A549 treated with AZD9567 at 1 μM for 4 hours (cell line): ENCODE data around the gene CASP3. TPM values are rescaled to one million over a fixed set of nuclear protein-coding genes. Genes with fewer than 3 reads are reported as not detected.

Experiments
- total RNA-seq: library from RNA; stranded (reverse); fragments of 200-300 nt; extraction: Qiagen RNA extraction; gene quantifications from 5 replicates; pipeline ENCODE4 v1.2.3, GENCODE V29; 2022; ENCODE audit not compliant: insufficient read depth

Gene CASP3
- 22.1 to 26.7 TPM (median 23.5 TPM) in 5 replicates for total RNA-seq

DNA sequence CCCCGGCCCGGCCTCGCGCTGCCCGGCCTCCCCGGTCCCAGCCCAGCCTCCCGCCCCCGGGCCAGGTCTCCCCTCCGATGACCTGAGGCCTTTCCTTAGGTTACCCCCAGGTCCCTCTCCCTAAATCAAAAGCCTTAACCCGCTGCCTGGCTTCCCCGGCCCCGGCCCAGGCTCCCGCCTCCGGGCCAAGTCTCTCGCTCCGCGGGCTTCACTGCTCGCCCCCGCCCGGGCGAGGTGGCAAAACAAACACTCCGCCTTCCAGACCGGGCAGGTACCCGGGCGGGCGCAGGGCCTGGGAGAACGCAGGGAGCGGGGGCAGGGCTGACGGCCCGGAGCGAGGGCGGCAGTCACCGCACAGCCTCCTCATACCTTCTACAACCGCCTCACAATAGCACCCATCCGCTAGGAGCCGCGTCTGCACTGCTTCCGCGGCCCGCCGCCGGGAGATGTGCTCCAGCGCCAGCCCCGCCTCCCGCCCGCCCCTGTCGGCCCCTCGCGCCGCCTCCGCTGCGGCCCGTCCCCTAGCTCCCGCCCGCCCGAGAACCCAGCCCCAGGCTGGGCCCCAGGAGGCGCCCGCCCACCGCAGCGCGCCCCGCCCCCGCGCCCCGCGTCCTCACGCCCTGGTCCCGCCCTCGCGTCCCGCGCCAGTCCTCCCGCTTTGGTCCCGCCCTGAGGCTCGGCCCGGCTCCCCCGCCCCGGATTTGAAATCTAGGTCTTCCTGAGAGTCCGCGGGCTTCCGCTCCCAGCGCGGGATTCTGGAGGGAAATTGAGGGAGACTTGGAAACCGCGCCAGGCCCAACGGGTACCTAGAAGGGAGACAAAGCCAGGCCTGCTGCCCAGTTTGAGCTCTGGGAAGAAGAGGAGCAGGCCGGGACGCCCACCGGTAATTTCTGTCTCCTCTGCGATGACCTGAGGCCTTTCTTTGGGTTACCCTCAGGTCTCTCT lies at the start of gene CASP3, which contains the start of gene PRIMPOL:
CASP3 (minus strand) TSS at position 422 of the 945 bp plus-strand sequence. CDS start 10,994 bp downstream, outside the sequence.
PRIMPOL (plus strand) TSS at position 713 of the 945 bp plus-strand sequence. CDS start 7,403 bp downstream, outside the sequence.

Other genes with a start within 250 kb of the CASP3 start
- 6.5 to 20.1 TPM (median 7.6 TPM) in 5 replicates for gene IRF2, start 174.9 kb downstream of the CASP3 start, total RNA-seq
- 5.3 to 6.8 TPM (median 6.3 TPM) in 5 replicates for gene PRIMPOL, start 291 bp upstream of the CASP3 start, total RNA-seq
- gene CENPU, start 84.6 kb upstream of the CASP3 start, total RNA-seq = 23.2 to 25.5 TPM (median 24.8 TPM) in 5 replicates
- 28.3 to 34.3 TPM (median 30.6 TPM) in 5 replicates for gene ACSL1, start 176.5 kb upstream of the CASP3 start, total RNA-seq